Stimulated activated CD4-positive, alpha-beta T cell treated with anti-CD3 and anti-CD28 coated beads, TNF-alpha, amount 100 ng/mL, for 4 hours (primary cell): Measurements from ENCODE around the gene POLR2J3.
"Not testable (repeated sequence)": the region's sequence is repeated elsewhere in the genome, so short reads cannot be mapped to it uniquely, and the experiment has no call there.

Source experiments
- DNase-seq, 3 experiments: peaks; one replicate each; pipeline ENCODE4 v3.0.0-alpha.2; 2020; ENCODE audit warnings: low read depth in 3 of 3

The POLR2J3 gene

GRCh38 chr7:102572261-102573239 lies at the start of gene POLR2J3:
Gene POLR2J3, minus strand, starts transcription at chr7:102572583. Its CDS starts 62 bp downstream, at chr7:102572521.
- peak; percentile 97 to 100 (median 100) for DNase-seq

- not testable (repeated sequence) for DNase-seq
Measured at GRCh38 chr7:102618122-102618521, 45.7 kb upstream of the POLR2J3 start.

- DNase-seq: peak in 1 of 3 experiments; percentile 29
Measured at GRCh38 chr7:102616507-102617125, 44.2 kb upstream of the POLR2J3 start, which contains the start of gene RASA4. Gene RASA4, minus strand, starts transcription at chr7:102616756. Its CDS starts 67 bp downstream, at chr7:102616689.

GRCh38 chr7:102615930-102616329 lies 43.5 kb upstream of the POLR2J3 start:
- not testable (repeated sequence) for DNase-seq

GRCh38 chr7:102614873-102615272 lies 42.5 kb upstream of the POLR2J3 start:
- DNase-seq: not testable (repeated sequence)

- not testable (repeated sequence) for DNase-seq
Measured at GRCh38 chr7:102614346-102614697, 41.9 kb upstream of the POLR2J3 start.

GRCh38 chr7:102613575-102614345 lies 41.4 kb upstream of the POLR2J3 start:
- DNase-seq: not testable (repeated sequence)

GRCh38 chr7:102611675-102612325 lies 39.4 kb upstream of the POLR2J3 start:
- not testable (repeated sequence) for DNase-seq

- not testable (repeated sequence) for DNase-seq
Measured at GRCh38 chr7:102611013-102611674, 38.8 kb upstream of the POLR2J3 start.

GRCh38 chr7:102610441-102610840 lies 38.1 kb upstream of the POLR2J3 start:
- not testable (repeated sequence) for DNase-seq

- not testable (repeated sequence) for DNase-seq
Measured at GRCh38 chr7:102609734-102610133, 37.4 kb upstream of the POLR2J3 start.

- DNase-seq: not testable (repeated sequence)
Measured at GRCh38 chr7:102606848-102607247, 34.5 kb upstream of the POLR2J3 start.

- not testable (repeated sequence) for DNase-seq
Measured at GRCh38 chr7:102604431-102605145, 32.2 kb upstream of the POLR2J3 start.

GRCh38 chr7:102602317-102602716 lies 29.9 kb upstream of the POLR2J3 start:
- DNase-seq: not testable (repeated sequence)

GRCh38 chr7:102599699-102600098 lies 27.3 kb upstream of the POLR2J3 start:
- DNase-seq: not testable (repeated sequence)

GRCh38 chr7:102596036-102596435 lies 23.7 kb upstream of the POLR2J3 start:
- DNase-seq: not testable (repeated sequence)

- DNase-seq: not testable (repeated sequence)
Measured at GRCh38 chr7:102593637-102594334, 21.4 kb upstream of the POLR2J3 start.

GRCh38 chr7:102592477-102593019 lies 20.2 kb upstream of the POLR2J3 start:
- not testable (repeated sequence) for DNase-seq

GRCh38 chr7:102589857-102590256 lies 17.5 kb upstream of the POLR2J3 start:
- DNase-seq: not testable (repeated sequence)
